ENCODE measurements around the gene SH3RF3.

- no peak for TF ChIP-seq ESRRG (CRISPR knock-in tag; IDR thresholded peaks at IDR 0.05)
- TF ChIP-seq RARB (CRISPR knock-in tag; IDR thresholded peaks at IDR 0.05) = no peak
- TF ChIP-seq BACH2 (CRISPR knock-in tag; IDR thresholded peaks at IDR 0.05; ENCODE audit: borderline replicate concordance) = no peak
- TF ChIP-seq CSDC2 (CRISPR knock-in tag; IDR thresholded peaks at IDR 0.05) = no peak
- TF ChIP-seq TCF4 (CRISPR knock-in tag; IDR thresholded peaks at IDR 0.05; ENCODE audit: borderline replicate concordance) = no peak
- no peak for TF ChIP-seq TOX (CRISPR knock-in tag; IDR thresholded peaks at IDR 0.05; ENCODE audit: borderline replicate concordance)
- TF ChIP-seq TSHZ2 (CRISPR knock-in tag; IDR thresholded peaks at IDR 0.05) = no peak
- TF ChIP-seq ZC3H10 (CRISPR knock-in tag; IDR thresholded peaks at IDR 0.05) = no peak
- no peak for TF ChIP-seq POU6F1 (CRISPR knock-in tag; IDR thresholded peaks at IDR 0.05; ENCODE audit: borderline replicate concordance, low read depth)
- TF ChIP-seq PATZ1 (CRISPR knock-in tag; IDR thresholded peaks at IDR 0.05; ENCODE audit: borderline replicate concordance) = no peak
- no peak for TF ChIP-seq ZNF565 (CRISPR knock-in tag; conservative IDR thresholded peaks at IDR 0.05; ENCODE audit: low read depth)
- TF ChIP-seq ZNF8 (CRISPR knock-in tag; IDR thresholded peaks at IDR 0.05) = no peak
- no peak for TF ChIP-seq ZFP3 (CRISPR knock-in tag; IDR thresholded peaks at IDR 0.05)
- TF ChIP-seq ARNTL (CRISPR knock-in tag; IDR thresholded peaks at IDR 0.05; ENCODE audit: borderline replicate concordance, low read depth) = no peak
Measured at GRCh38 chr2:109345091-109345490, 216.1 kb downstream of the SH3RF3 start.

All from SK-N-SH treated with all-trans-retinoic acid at 6 μM for 48 hours (cell line).